Astrocyte (in vitro differentiated cells and primary cell): ENCODE measurements around the gene TCP11L1.

Experiments
- CTCF ChIP-seq: IDR thresholded peaks from 2 replicates; pipeline ENCODE4 v1.5.1; 2011; ENCODE audit warnings: low read depth, mild to moderate bottlenecking, inconsistent platforms, low read length, moderate library complexity; ENCODE audit not compliant: insufficient read depth
- EZH2 ChIP-seq: IDR thresholded peaks from 2 replicates; pipeline ENCODE4 v1.6.1; 2012; ENCODE audit warnings: mild to moderate bottlenecking, low read length, inconsistent platforms; ENCODE audit not compliant: insufficient read depth

- no peak for TF ChIP-seq EZH2
- no peak for TF ChIP-seq CTCF
Measured at GRCh38 chr11:33059331-33060007, 20.1 kb downstream of the TCP11L1 start.
